H9 (cell line): ENCODE results near the gene VARS1. TPM values are rescaled to one million over a fixed set of nuclear protein-coding genes. Genes with fewer than 3 reads are reported as not detected.
"Not testable (repeated sequence)": the region's sequence is repeated elsewhere in the genome, so short reads cannot be mapped to it uniquely, and the experiment has no call there.

Experiments
- DNase-seq: peaks from one replicate; pipeline ENCODE4 v3.0.0-alpha.2; 2017
- H2AFZ ChIP-seq: one replicate; pipeline ENCODE4 v1.6.1; 2013; ENCODE audit warnings: mild to moderate bottlenecking, low read length, control low read depth, moderate library complexity
- H2AK5ac ChIP-seq: 2 replicates; pipeline ENCODE4 v1.6.1; 2013; ENCODE audit warnings: low read length, control low read depth, mixed read lengths; ENCODE audit not compliant: insufficient read length
- H2BK120ac ChIP-seq: one replicate; pipeline ENCODE4 v1.6.1; 2013; ENCODE audit warnings: low read depth, mild to moderate bottlenecking, low read length, control low read depth, inconsistent platforms; ENCODE audit not compliant: poor library complexity, severe bottlenecking
- H2BK12ac ChIP-seq: 2 replicates; pipeline ENCODE4 v1.6.1; 2013; ENCODE audit warnings: low read length, control low read depth, mixed read lengths, low read depth; ENCODE audit not compliant: insufficient read length
- H2BK15ac ChIP-seq: 2 replicates; pipeline ENCODE4 v1.6.1; 2013; ENCODE audit warnings: low read depth, low read length, control low read depth
- H2BK20ac ChIP-seq: one replicate; pipeline ENCODE4 v1.6.1; 2013; ENCODE audit warnings: low read depth, mild to moderate bottlenecking, low read length, control low read depth, inconsistent platforms; ENCODE audit not compliant: poor library complexity, severe bottlenecking
- H2BK5ac ChIP-seq: 2 replicates; pipeline ENCODE4 v1.6.1; 2013; ENCODE audit warnings: low read length, control low read depth, mixed read lengths; ENCODE audit not compliant: insufficient read length
- H3K14ac ChIP-seq: 2 replicates; pipeline ENCODE4 v1.6.1; 2013; ENCODE audit warnings: low read length, control low read depth; ENCODE audit not compliant: insufficient read depth
- H3K18ac ChIP-seq: 2 replicates; pipeline ENCODE4 v1.6.1; 2013; ENCODE audit warnings: low read depth, mild to moderate bottlenecking, mixed read lengths, low read length, control low read depth; ENCODE audit not compliant: insufficient read length
- H3K23ac ChIP-seq: 2 replicates; pipeline ENCODE4 v1.6.1; 2013; ENCODE audit warnings: low read length, control low read depth, mixed read lengths, low read depth; ENCODE audit not compliant: insufficient read length
- H3K23me2 ChIP-seq: 2 replicates; pipeline ENCODE4 v1.6.1; 2013; ENCODE audit warnings: low read depth, mild to moderate bottlenecking, mixed read lengths, low read length, control low read depth; ENCODE audit not compliant: insufficient read length, poor library complexity, severe bottlenecking
- H3K27ac ChIP-seq: 2 replicates; pipeline ENCODE4 v1.5.1; 2013; ENCODE audit warnings: low read length, control low read depth, mixed read lengths, low read depth; ENCODE audit not compliant: insufficient read length
- H3K27me3 ChIP-seq: 2 replicates; pipeline ENCODE4 v1.6.1; 2013; ENCODE audit warnings: low read length, control low read depth, inconsistent platforms; ENCODE audit not compliant: insufficient read depth
- H3K4ac ChIP-seq: 2 replicates; pipeline ENCODE4 v1.6.1; 2013; ENCODE audit warnings: low read depth, mild to moderate bottlenecking, control low read depth, inconsistent platforms, low read length, moderate library complexity
- H3K4me1 ChIP-seq: 2 replicates; pipeline ENCODE4 v1.6.1; 2013; ENCODE audit warnings: low read length, control low read depth, inconsistent platforms; ENCODE audit not compliant: insufficient read depth
- H3K4me2 ChIP-seq: 2 replicates; pipeline ENCODE4 v1.6.1; 2013; ENCODE audit warnings: low read length, control low read depth, mixed read lengths; ENCODE audit not compliant: insufficient read length, insufficient read depth
- H3K56ac ChIP-seq: 2 replicates; pipeline ENCODE4 v1.6.1; 2013; ENCODE audit warnings: low read depth, mild to moderate bottlenecking, mixed read lengths, low read length, control low read depth; ENCODE audit not compliant: insufficient read length
- H3K79me1 ChIP-seq: 2 replicates; pipeline ENCODE4 v1.6.1; 2013; ENCODE audit warnings: low read depth, mild to moderate bottlenecking, moderate library complexity, low read length, control low read depth, inconsistent platforms; ENCODE audit not compliant: insufficient read depth, poor library complexity, severe bottlenecking
- H3K79me2 ChIP-seq: 2 replicates; pipeline ENCODE4 v1.6.1; 2013; ENCODE audit warnings: low read length, control low read depth, inconsistent platforms; ENCODE audit not compliant: insufficient read depth
- H3K9ac ChIP-seq: 2 replicates; pipeline ENCODE4 v1.6.1; 2013; ENCODE audit warnings: low read length, control low read depth, mixed read lengths; ENCODE audit not compliant: insufficient read length; ENCODE audit errors: extremely low read depth
- H3K9me3 ChIP-seq: one replicate; pipeline ENCODE4 v1.6.1; 2013; ENCODE audit warnings: low read depth, low read length, inconsistent platforms; ENCODE audit not compliant: control insufficient read depth
- H3T11ph ChIP-seq: one replicate; pipeline ENCODE4 v1.6.1; 2013; ENCODE audit warnings: mild to moderate bottlenecking, low read length, control low read depth, inconsistent platforms
- H4K20me1 ChIP-seq: one replicate; pipeline ENCODE4 v1.6.1; 2013; ENCODE audit not compliant: control insufficient read depth, insufficient read length, insufficient read depth
- H4K5ac ChIP-seq: 2 replicates; pipeline ENCODE4 v1.6.1; 2013; ENCODE audit warnings: low read depth, mild to moderate bottlenecking, mixed read lengths, low read length, control low read depth; ENCODE audit not compliant: insufficient read length
- H4K8ac ChIP-seq: replicated peaks from 2 replicates; pipeline ENCODE4 v1.6.1; 2013; ENCODE audit warnings: low read length, control low read depth, mixed read lengths, low read depth; ENCODE audit not compliant: insufficient read length
- H4K91ac ChIP-seq: 2 replicates; pipeline ENCODE4 v1.6.1; 2013; ENCODE audit warnings: low read depth, mild to moderate bottlenecking, moderate library complexity, mixed read lengths, low read length, control low read depth; ENCODE audit not compliant: insufficient read length
- H3K27ac Mint-ChIP-seq, 3 experiments: 2 replicates in 2 of 3; 3 replicates in 1 of 3; pipeline ENCODE4 v1.8.0; 2020 to 2021; ENCODE audit warnings: mixed read lengths in 3 of 3, mild to moderate bottlenecking in 1 of 3, moderate library complexity in 1 of 3
- H3K27me3 Mint-ChIP-seq: 2 replicates; pipeline ENCODE4 v1.8.0; 2021; ENCODE audit warnings: low read depth, mild to moderate bottlenecking, moderate library complexity, mixed read lengths
- H3K36me3 Mint-ChIP-seq, 3 experiments: 2 replicates in 2 of 3; 3 replicates in 1 of 3; pipeline ENCODE4 v1.8.0; 2020 to 2021; ENCODE audit warnings: low read depth in 3 of 3, mixed read lengths in 3 of 3; ENCODE audit not compliant: insufficient read depth in 1 of 3
- H3K4me1 Mint-ChIP-seq, 2 experiments: 2 replicates each; pipeline ENCODE4 v1.8.0; 2020; ENCODE audit warnings: mixed read lengths in 2 of 2
- H3K4me3 Mint-ChIP-seq, 2 experiments: 2 replicates in 1 of 2; 3 replicates in 1 of 2; pipeline ENCODE4 v1.8.0; 2020 to 2021; ENCODE audit warnings: mild to moderate bottlenecking in 2 of 2, mixed read lengths in 2 of 2, moderate library complexity in 1 of 2
- H3K9me3 Mint-ChIP-seq, 2 experiments: 2 replicates in 1 of 2; 3 replicates in 1 of 2; pipeline ENCODE4 v1.8.0; 2020; ENCODE audit warnings: mild to moderate bottlenecking in 2 of 2, mixed read lengths in 2 of 2, moderate library complexity in 1 of 2
- CTCF ChIP-seq: fragments of 200-600 bp; sonication (generic); conservative IDR thresholded peaks from 3 replicates; pipeline ENCODE4 v1.8.0; 2021; ENCODE audit warnings: antibody characterized with exemption, mild to moderate bottlenecking
- WGBS: extraction: QIAGEN DNeasy Blood & Tissue Kit; methylation state at CpG from one replicate; pipeline ENCODE4 v1.1.7; 2013; ENCODE audit warnings: missing lambda C conversion rate, low lambda C conversion rate, mixed read lengths; ENCODE audit not compliant: insufficient read length; ENCODE audit errors: extremely low coverage; 5-methylcytosine and 5-hydroxymethylcytosine counted together
- total RNA-seq: library from RNA; stranded (reverse); gene quantifications from 2 replicates; pipeline ENCODE4 v1.2.1, GENCODE V29; 2021

The VARS1 gene
- total RNA-seq, 1 experiment from 2014 or later = 154 TPM

GRCh38 chr6:31838968-31839367 is 43.4 kb upstream of the VARS1 start:
- peak overlapping the region; percentile 1 for H3K4me2 ChIP-seq
- no peak overlapping the region for H3K23ac ChIP-seq

GRCh38 chr6:31838114-31838553 is 42.6 kb upstream of the VARS1 start:
- DNase-seq, H3K9me3 Mint-ChIP-seq: not testable (repeated sequence)
- no CpG with 5 or more reads among the region's 9 CpGs for WGBS

More at GRCh38 chr6:31838968-31839367, 43.4 kb upstream of the VARS1 start:
- no peak for TF ChIP-seq CTCF
- peaks cover 61 to 67% (median 61%) of the 10 kb centered on the region in 3 experiments for H3K36me3 Mint-ChIP-seq
- no peak for DNase-seq
- Histone ChIP-seq H3K4me1 (no peaks in the 10 kb centered on the region), H3K56ac (no peak overlapping the region), H4K91ac (no peak overlapping the region), H4K5ac (no peak overlapping the region), H3K27ac (no peak overlapping the region), H2AK5ac (no peak overlapping the region), H3K9me3 (no peaks in the 10 kb centered on the region), H2BK15ac (no peak overlapping the region), H3K18ac (no peak overlapping the region), H4K8ac (no peak overlapping the region), H2BK12ac (no peak overlapping the region), H3K79me2 (peaks cover 20% of the 10 kb centered on the region; the same call in 1 of the 2 replicates), H3K9ac (no peak overlapping the region), H3K79me1 (peaks cover 3% of the 10 kb centered on the region), H2BK120ac (no peak overlapping the region), H2AFZ (no peak overlapping the region), H4K20me1 (peaks cover 2% of the 10 kb centered on the region), H3K4ac (no peak overlapping the region), H3T11ph (no peak overlapping the region), H2BK20ac (no peak overlapping the region), H2BK5ac (no peak overlapping the region), H3K27me3 (no peaks in the 10 kb centered on the region), H3K14ac (no peak overlapping the region), H3K23me2 (peaks cover 27% of the 10 kb centered on the region)
- H3K27ac Mint-ChIP-seq = peak overlapping the region in 1 of 3 experiments; percentile 72; a peak in 1 of 7 replicates
- peaks cover 13 to 22% of the 10 kb centered on the region in 2 experiments for H3K4me1 Mint-ChIP-seq
- WGBS = no CpG with 5 or more reads among the region's 3 CpGs
- H3K4me3 Mint-ChIP-seq = peak overlapping the region; percentile 10 to 98; a peak in 3 of 5 replicates
- peaks cover 0 to 6% of the 10 kb centered on the region in 2 experiments; a peak in 2 of 5 replicates for H3K9me3 Mint-ChIP-seq
- H3K27me3 Mint-ChIP-seq = no peaks in the 10 kb centered on the region

More at GRCh38 chr6:31838114-31838553, 42.6 kb upstream of the VARS1 start:
- H4K91ac ChIP-seq, H2AK5ac ChIP-seq, H3K18ac ChIP-seq, H4K8ac ChIP-seq, H4K20me1 ChIP-seq, H3K4ac ChIP-seq, H3K14ac ChIP-seq, H3K27ac ChIP-seq, H3K27me3 Mint-ChIP-seq, H2AFZ ChIP-seq, H3K27me3 ChIP-seq, H3K56ac ChIP-seq, H3K23ac ChIP-seq, H3K79me1 ChIP-seq, H2BK12ac ChIP-seq, H2BK5ac ChIP-seq, H3K9me3 ChIP-seq, H2BK120ac ChIP-seq, H2BK20ac ChIP-seq, H2BK15ac ChIP-seq, H3K4me1 ChIP-seq, H3T11ph ChIP-seq, H4K5ac ChIP-seq: not testable (repeated sequence)
- peak overlapping the region; percentile 90 for H3K4me2 ChIP-seq
- peak overlapping the region; percentile 98 to 100 for H3K4me3 Mint-ChIP-seq
- H3K36me3 Mint-ChIP-seq = peaks cover 61 to 67% (median 61%) of the 10 kb centered on the region in 3 experiments
- peaks cover 20% of the 10 kb centered on the region; the same call in 1 of the 2 replicates for H3K79me2 ChIP-seq
- peaks cover 27% of the 10 kb centered on the region for H3K23me2 ChIP-seq
- H3K9ac ChIP-seq = peak overlapping the region; percentile 73
- peak overlapping the region in 1 of 3 experiments; percentile 99; a peak in 2 of 7 replicates for H3K27ac Mint-ChIP-seq
- H3K4me1 Mint-ChIP-seq = peaks cover 13 to 22% of the 10 kb centered on the region in 2 experiments
